Choroid plexus epithelial cell (primary cell): ENCODE measurements around the gene MS4A4A.
"Not testable (repeated sequence)": the region's sequence is repeated elsewhere in the genome, so short reads cannot be mapped to it uniquely, and the experiment has no call there.

Experiments
- DNase-seq: peaks from one replicate; pipeline ENCODE4 v3.0.0-alpha.2; 2010; ENCODE audit warnings: low read depth
- H3K4me3 ChIP-seq: 2 replicates; pipeline ENCODE4 v1.5.1; 2011; ENCODE audit warnings: low read depth, mild to moderate bottlenecking, control low read depth, low read length, moderate library complexity
- CTCF ChIP-seq: conservative IDR thresholded peaks from 2 replicates; pipeline ENCODE4 v1.5.1; 2011; ENCODE audit warnings: low read depth, mild to moderate bottlenecking, control low read depth, inconsistent platforms, low read length, moderate library complexity

Gene MS4A4A

GRCh38 chr11:60301178-60301577 lies 20.7 kb downstream of the MS4A4A start:
- no peak overlapping the region for H3K4me3 ChIP-seq
- no peak for TF ChIP-seq CTCF
- DNase-seq = no peak

GRCh38 chr11:60301884-60302283 lies 21.4 kb downstream of the MS4A4A start:
- not testable (repeated sequence) for H3K4me3 ChIP-seq, DNase-seq

GRCh38 chr11:60303661-60304060 lies 23.2 kb downstream of the MS4A4A start:
- no peak overlapping the region for H3K4me3 ChIP-seq
- TF ChIP-seq CTCF = no peak
- DNase-seq = peak; percentile 7

- H3K4me3 ChIP-seq = no peak overlapping the region
- DNase-seq = peak; percentile 14
Measured at GRCh38 chr11:60305906-60306619, 25.6 kb downstream of the MS4A4A start.

GRCh38 chr11:60307507-60308195 lies 27.2 kb downstream of the MS4A4A start:
- no peak overlapping the region for H3K4me3 ChIP-seq
- TF ChIP-seq CTCF = no peak

More at GRCh38 chr11:60305906-60306619, 25.6 kb downstream of the MS4A4A start:
- TF ChIP-seq CTCF = no peak

GRCh38 chr11:60310407-60310998 lies 30.0 kb downstream of the MS4A4A start:
- TF ChIP-seq CTCF = no peak
- H3K4me3 ChIP-seq = no peak overlapping the region
- DNase-seq = no peak

More at GRCh38 chr11:60307507-60308195, 27.2 kb downstream of the MS4A4A start:
- DNase-seq = no peak

- no peak for TF ChIP-seq CTCF
- DNase-seq = no peak
- H3K4me3 ChIP-seq = no peak overlapping the region
Measured at GRCh38 chr11:60314635-60315321, 34.3 kb downstream of the MS4A4A start.
